ENCODE data around the gene PLIN3.
"Not testable (repeated sequence)": the region's sequence is repeated elsewhere in the genome, so short reads cannot be mapped to it uniquely, and the experiment has no call there.

The PLIN3 gene

DNA sequence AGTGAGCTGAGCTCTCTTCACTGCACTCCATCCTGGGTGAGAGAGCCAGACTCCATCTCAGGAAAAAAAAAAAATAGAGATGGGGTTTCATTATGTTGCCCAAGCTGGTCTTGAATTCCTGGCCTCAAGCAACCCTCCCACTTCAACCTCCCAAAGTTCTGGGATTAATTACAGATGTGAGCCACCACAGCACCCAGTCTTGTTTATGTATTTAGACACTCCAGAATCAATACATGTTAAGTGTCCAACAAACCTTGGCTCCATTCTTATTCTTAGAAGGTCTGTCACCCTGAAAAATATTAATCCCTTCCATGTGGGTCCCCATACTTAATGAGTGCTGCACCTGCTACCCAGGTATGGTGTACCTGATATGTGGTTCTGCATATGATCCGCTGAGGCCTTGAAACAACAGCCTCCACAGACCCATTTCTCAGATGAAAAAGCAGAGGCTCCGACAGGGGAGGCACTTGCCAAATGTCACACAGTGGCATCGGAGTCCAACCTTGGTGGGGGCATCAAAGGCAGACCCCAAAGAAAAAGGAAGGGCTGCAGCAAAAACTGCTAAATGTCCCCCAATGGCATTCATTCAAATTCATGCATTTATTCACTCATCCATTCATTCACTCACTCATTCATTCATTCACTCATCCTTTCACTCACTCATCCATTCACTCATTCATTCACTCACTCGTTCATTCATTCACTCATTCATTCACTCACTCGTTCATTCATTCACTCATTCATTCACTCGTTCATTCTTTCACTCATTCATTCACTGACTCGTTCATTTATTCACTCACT lies 52.6 kb downstream of the PLIN3 start:
- no peaks in the 10 kb centered on the region for H3K9me3 Mint-ChIP-seq
- peak overlapping the region; percentile 63 for H3K27ac Mint-ChIP-seq
- peaks cover 60% of the 10 kb centered on the region for H3K4me1 Mint-ChIP-seq
- peaks cover 41% of the 10 kb centered on the region for H3K36me3 Mint-ChIP-seq
- H3K27me3 Mint-ChIP-seq: no peaks in the 10 kb centered on the region
- peak overlapping the region; percentile 70 for H3K4me3 Mint-ChIP-seq
- no peak for ATAC-seq

DNA sequence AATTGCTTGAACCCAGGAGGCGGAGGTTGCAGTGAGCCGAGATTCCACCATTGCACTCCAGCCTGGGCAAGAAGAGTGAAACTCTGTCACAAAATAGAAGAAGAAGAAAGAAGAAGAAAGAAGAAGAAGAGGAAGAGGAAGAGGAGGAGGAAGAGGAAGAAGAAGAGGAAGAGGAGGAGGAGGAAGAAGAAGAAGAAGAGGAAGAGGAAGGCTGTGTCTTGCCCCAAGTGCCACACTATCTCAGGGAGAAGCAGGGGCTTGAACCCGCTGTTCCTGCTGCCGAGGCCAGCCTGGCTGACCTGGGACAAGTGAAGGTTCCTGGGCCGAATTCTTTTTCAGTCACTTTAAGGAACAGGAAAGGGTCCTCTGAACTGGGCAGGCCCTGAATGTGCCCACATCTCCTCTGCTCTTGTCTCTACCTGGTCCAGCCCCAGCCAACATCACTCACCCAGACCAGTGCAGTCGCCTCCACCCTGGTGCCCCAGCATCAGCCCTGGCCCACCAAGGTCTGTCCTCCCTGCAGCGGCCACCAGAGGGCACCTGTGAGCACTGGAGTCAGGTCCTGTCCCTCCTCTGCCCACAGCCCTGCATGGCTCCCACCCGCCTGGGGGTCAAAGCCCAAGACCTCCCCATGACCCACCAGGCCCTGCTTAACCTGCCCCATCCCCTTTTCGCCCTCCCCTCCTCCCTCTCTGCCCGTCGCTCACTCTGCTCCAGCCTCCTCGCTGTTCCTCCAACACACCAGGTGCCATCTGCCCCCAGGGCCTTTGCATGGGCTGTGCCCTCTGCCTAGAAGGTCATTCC lies 55.9 kb downstream of the PLIN3 start:
- H3K27ac Mint-ChIP-seq: peak overlapping the region; percentile 82
- no peaks in the 10 kb centered on the region for H3K27me3 Mint-ChIP-seq
- peak overlapping the region; percentile 54 for H3K4me3 Mint-ChIP-seq
- H3K4me1 Mint-ChIP-seq: peaks cover 61% of the 10 kb centered on the region
- H3K36me3 Mint-ChIP-seq: peaks cover 17% of the 10 kb centered on the region
- ATAC-seq: peak; percentile 82
- no peaks in the 10 kb centered on the region for H3K9me3 Mint-ChIP-seq

DNA sequence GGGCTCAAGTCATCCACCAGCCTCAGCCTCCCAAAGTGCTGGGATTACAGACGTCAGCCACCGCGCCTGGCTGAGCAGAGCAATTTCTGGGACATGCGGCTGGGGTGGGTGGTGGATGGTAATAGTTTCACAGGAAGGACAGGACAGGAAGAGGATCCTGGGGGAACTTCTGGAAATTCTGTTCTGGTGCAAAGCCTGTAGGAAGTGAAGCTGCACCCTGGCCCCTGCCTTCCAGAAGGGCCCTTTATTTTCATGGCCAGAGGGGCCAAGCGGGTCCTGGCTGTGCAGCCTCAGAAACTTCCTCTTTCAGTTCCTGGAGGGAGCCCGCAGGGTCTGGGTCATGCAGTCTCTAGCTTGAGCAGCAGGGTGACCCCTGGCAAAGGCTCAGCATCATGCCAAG lies 60.3 kb downstream of the PLIN3 start:
- no peaks in the 10 kb centered on the region for H3K27me3 Mint-ChIP-seq
- no peaks in the 10 kb centered on the region for H3K9me3 Mint-ChIP-seq
- no peaks in the 10 kb centered on the region for H3K36me3 Mint-ChIP-seq
- no peak overlapping the region for H3K27ac Mint-ChIP-seq
- H3K4me1 Mint-ChIP-seq: peaks cover 31% of the 10 kb centered on the region
- no peak overlapping the region for H3K4me3 Mint-ChIP-seq
- peak; percentile 54 for ATAC-seq

DNA sequence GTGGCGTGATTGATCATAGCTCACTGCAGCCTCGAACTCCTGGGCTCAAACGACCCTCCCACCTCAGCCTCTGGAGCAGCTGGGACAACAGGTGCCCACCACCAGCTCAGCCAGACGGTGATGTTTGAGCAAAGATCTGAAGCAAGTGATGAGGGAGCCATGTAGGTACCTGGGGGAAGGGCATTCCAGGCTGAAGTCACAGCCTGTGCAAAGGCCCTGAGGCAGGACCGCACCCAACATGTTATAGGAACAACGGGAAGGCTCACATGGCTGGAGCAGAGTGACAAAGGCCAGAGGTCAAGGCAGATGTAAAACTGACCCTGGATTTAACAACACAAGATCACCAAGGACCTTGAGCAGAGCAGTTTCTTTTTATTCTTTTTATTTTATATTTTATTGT lies 61.1 kb downstream of the PLIN3 start:
- H3K27ac Mint-ChIP-seq: no peak overlapping the region
- H3K9me3 Mint-ChIP-seq: no peaks in the 10 kb centered on the region
- H3K4me1 Mint-ChIP-seq: peaks cover 23% of the 10 kb centered on the region
- H3K27me3 Mint-ChIP-seq: no peaks in the 10 kb centered on the region
- no peaks in the 10 kb centered on the region for H3K36me3 Mint-ChIP-seq
- ATAC-seq: no peak
- no peak overlapping the region for H3K4me3 Mint-ChIP-seq

DNA sequence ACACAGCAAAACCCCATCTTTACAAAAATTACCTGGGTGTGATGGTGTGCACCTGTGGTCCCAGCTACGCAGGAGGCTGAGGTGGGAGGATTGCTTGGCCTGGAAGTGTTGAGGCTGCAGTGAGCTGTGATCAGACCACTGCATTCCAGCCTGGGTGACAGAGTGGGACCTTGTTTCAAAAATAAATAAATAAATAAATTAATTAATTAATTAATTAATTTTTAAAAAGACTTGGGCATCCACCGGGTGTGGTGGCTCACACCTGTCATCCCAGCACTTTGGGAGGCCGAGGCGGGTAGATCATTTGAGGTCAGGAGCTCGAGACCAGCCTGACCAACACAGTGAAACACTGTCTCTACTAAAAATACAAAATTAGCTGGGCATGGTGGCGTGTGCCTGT lies 62.3 kb downstream of the PLIN3 start:
- H3K4me3 Mint-ChIP-seq, H3K27me3 Mint-ChIP-seq, H3K27ac Mint-ChIP-seq, ATAC-seq, H3K9me3 Mint-ChIP-seq, H3K36me3 Mint-ChIP-seq: not testable (repeated sequence)
- peaks cover 14% of the 10 kb centered on the region for H3K4me1 Mint-ChIP-seq

DNA sequence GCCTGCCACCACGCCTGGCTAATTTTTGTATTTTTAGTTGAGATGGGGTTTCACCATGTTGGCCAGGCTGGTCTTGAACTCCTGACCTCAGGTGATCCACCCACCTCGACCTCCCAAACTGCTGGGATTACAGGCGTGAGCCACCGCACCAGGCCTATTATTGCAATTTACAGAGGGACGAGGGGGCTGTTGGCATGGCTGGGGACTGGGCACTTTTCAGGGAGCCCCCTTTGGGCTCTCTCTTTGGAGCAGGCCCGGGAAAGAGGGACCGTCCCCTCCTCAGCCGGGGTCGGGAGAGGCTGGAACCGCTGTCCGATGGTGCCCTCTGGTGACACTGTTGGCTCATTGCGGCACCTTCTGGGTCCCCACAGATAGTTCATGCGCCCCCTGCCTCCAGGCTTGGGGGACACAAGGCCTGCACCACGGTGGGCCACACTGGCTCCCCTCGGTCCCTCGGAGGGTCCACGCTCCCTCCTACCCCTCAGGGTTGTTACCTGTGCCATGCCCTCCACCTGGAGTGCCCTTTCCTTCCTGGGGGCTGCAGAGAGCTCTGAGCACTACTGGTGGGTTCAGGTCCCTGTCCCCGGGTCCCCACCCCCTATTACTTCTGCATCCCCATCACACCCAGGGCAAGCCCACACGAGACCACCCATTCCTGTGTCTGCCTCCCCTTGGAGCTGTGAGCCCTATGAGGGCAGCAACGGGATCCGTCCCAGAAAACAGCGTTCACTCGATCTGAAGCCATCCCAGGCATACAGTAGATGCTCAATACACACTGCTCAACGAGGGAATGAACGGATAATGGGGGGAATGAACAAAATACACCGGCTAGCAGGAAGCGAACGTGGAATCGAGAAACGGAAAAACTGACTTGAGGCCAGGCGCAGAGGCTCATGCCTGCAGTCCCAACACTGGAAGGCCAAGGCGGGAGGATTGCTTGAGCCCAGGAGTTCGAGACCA lies 63.5 kb downstream of the PLIN3 start:
- no peak overlapping the region for H3K27ac Mint-ChIP-seq
- H3K27me3 Mint-ChIP-seq: no peaks in the 10 kb centered on the region
- H3K4me3 Mint-ChIP-seq: peak overlapping the region; percentile 2
- H3K4me1 Mint-ChIP-seq: peaks cover 7% of the 10 kb centered on the region
- peak; percentile 72 for ATAC-seq
- peaks cover 8% of the 10 kb centered on the region for H3K36me3 Mint-ChIP-seq
- no peaks in the 10 kb centered on the region for H3K9me3 Mint-ChIP-seq

DNA sequence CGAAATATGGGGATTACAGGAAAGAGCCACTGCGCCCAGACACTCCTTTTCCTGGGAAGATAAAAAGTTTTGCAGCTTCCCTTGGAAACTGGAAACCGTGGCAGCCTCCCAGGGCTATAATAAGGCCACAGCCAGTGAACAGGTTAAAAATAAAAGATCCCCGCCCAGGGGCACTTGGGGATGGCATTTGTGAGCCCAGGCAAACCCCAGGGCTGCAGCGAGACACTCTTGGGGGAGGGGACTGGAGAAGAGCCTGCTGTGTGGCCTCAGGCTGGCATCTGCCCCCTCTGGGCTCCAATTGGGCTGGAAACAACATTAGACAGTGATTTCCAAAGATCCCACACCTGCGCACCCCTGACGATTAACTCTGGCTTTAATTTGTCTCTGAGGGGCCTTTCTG lies 64.8 kb downstream of the PLIN3 start:
- H3K9me3 Mint-ChIP-seq: no peaks in the 10 kb centered on the region
- peaks cover 7% of the 10 kb centered on the region for H3K4me1 Mint-ChIP-seq
- peaks cover 21% of the 10 kb centered on the region for H3K36me3 Mint-ChIP-seq
- H3K27me3 Mint-ChIP-seq: no peaks in the 10 kb centered on the region
- H3K4me3 Mint-ChIP-seq: no peak overlapping the region
- H3K27ac Mint-ChIP-seq: no peak overlapping the region
- no peak for ATAC-seq

DNA sequence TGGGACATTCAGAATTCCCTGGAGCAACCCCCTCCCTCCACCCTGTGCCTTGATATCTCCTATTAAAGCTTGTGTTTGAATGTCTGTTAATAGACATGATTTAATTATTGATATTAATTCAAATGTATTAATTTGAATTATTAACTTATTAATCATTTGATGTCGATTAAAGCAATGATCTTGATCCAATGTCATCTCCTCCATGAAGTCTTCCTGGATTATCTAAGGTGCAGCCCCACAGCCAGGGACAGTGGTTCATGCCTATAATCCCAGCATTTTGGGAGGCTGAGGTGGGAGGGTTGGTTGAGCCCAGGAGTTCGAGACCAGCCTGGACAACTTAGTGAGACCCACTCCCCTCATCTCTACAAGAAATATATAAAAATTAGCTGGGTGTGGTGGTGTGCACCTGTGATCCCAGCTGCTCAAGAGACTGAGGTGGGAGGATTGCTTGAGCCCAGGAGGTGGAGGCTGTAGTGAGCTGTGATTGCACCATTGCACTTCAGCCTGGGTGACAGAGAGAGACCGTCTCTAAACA lies 66.3 kb downstream of the PLIN3 start:
- H3K36me3 Mint-ChIP-seq: peaks cover 31% of the 10 kb centered on the region
- ATAC-seq: no peak
- H3K4me1 Mint-ChIP-seq: peaks cover 8% of the 10 kb centered on the region
- no peaks in the 10 kb centered on the region for H3K9me3 Mint-ChIP-seq
- no peaks in the 10 kb centered on the region for H3K27me3 Mint-ChIP-seq
- H3K27ac Mint-ChIP-seq: no peak overlapping the region
- H3K4me3 Mint-ChIP-seq: no peak overlapping the region

DNA sequence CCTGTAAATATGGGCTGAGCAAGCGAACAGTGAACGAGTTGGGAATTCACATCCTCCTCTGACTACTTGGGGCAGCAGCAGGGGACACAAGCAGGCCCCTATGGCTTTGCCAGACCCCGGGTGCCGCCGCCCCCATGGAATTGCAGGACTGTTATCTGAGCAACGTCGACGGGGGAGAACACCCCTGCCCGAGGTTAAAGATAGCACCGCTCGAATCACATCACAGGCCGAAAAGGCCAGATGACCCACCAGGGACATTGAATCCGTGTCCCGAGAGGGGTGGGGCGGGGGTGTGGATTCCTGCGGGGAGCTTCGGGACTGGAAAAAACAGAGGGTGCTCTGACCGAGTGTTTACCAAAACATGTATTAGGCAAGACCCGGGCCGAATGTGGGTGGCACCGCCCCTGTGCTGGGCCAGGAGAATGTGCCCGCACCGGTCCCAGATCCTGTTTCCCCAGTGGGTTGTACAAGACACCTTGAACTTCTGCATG lies 66.8 kb downstream of the PLIN3 start:
- Mint-ChIP-seq H3K36me3 (peaks cover 31% of the 10 kb centered on the region), H3K9me3 (no peaks in the 10 kb centered on the region), H3K27me3 (no peaks in the 10 kb centered on the region), H3K27ac (no peak overlapping the region), H3K4me1 (peaks cover 9% of the 10 kb centered on the region), H3K4me3 (no peak overlapping the region)
- ATAC-seq: no peak

DNA sequence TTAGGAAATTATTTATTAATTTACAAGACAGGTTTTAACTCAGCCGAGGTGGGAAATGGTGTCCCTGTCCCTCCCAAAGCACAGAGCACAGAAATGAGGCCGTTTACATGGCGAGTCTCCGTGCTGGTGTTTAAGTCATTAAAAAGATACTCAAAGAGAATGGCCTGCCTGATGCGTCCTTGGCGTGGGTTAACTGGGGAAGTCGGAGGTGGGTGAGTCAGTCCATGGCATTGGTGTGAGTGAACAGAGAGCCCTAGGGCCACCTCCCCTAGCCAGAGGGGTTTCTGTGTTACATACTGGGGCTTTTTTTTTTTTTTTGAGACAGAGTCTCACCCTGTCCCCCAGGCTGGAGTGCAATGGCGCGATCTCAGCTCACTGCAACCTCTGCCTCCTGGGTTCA lies 72.1 kb downstream of the PLIN3 start:
- Mint-ChIP-seq H3K4me3 (no peak overlapping the region), H3K9me3 (no peaks in the 10 kb centered on the region), H3K27me3 (no peaks in the 10 kb centered on the region), H3K36me3 (peaks cover 41% of the 10 kb centered on the region), H3K4me1 (peaks cover 45% of the 10 kb centered on the region), H3K27ac (no peak overlapping the region)
- ATAC-seq: no peak

DNA sequence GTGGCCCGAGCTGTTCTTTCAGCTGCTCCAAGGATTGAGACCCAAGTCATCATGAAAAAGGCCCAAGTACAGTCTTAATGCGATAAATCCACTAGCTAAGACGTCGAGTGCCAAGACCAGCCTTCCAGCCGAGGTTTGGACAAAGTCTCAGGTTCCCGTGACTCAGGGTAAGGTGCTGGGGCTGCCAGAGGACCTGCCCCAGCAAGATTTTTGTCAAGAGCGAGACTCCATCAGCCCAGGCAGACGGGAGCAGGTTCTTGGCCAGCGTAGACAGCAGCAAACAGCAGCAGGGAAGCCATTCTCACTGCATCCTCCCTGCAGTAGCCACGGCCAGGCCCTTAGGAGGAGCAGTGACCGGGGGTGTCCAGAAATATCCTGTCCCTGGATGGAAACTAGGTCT lies 72.5 kb downstream of the PLIN3 start:
- Mint-ChIP-seq H3K4me3 (no peak overlapping the region), H3K9me3 (no peaks in the 10 kb centered on the region), H3K27me3 (no peaks in the 10 kb centered on the region), H3K36me3 (peaks cover 41% of the 10 kb centered on the region), H3K4me1 (peaks cover 45% of the 10 kb centered on the region), H3K27ac (no peak overlapping the region)
- no peak for ATAC-seq

DNA sequence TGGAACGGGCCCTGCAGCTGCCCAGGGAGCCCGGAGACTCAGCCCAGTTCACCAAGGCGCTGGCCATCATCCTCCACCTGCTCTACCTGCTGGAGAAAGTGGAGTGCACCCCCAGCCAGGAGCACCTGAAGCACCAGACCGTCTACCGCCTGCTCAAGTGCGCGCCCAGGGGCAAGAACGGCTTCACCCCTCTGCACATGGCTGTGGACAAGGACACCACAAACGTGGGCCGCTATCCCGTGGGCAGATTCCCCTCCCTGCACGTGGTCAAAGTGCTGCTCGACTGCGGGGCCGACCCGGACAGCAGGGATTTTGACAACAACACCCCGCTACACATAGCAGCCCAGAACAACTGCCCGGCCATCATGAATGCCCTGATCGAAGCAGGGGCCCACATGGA lies 74.2 kb downstream of the PLIN3 start:
- ATAC-seq, H3K27me3 Mint-ChIP-seq, H3K9me3 Mint-ChIP-seq: not testable (repeated sequence)
- Mint-ChIP-seq H3K36me3 (peaks cover 26% of the 10 kb centered on the region), H3K27ac (peak overlapping the region; percentile 85), H3K4me1 (peaks cover 45% of the 10 kb centered on the region), H3K4me3 (peak overlapping the region; percentile 72)

DNA sequence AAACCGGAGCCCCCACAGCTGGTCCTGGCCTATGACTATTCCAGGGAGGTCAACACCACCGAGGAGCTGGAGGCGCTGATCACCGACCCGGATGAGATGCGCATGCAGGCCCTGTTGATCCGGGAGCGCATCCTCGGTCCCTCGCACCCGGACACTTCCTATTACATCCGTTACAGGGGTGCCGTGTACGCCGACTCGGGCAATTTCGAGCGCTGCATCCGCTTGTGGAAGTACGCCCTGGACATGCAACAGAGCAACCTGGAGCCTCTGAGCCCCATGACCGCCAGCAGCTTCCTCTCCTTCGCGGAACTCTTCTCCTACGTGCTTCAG lies 74.6 kb downstream of the PLIN3 start:
- Mint-ChIP-seq H3K27ac (peak overlapping the region; percentile 85), H3K4me3 (peak overlapping the region; percentile 72), H3K36me3 (peaks cover 21% of the 10 kb centered on the region), H3K4me1 (peaks cover 45% of the 10 kb centered on the region)
- H3K9me3 Mint-ChIP-seq, ATAC-seq, H3K27me3 Mint-ChIP-seq: not testable (repeated sequence)

DNA sequence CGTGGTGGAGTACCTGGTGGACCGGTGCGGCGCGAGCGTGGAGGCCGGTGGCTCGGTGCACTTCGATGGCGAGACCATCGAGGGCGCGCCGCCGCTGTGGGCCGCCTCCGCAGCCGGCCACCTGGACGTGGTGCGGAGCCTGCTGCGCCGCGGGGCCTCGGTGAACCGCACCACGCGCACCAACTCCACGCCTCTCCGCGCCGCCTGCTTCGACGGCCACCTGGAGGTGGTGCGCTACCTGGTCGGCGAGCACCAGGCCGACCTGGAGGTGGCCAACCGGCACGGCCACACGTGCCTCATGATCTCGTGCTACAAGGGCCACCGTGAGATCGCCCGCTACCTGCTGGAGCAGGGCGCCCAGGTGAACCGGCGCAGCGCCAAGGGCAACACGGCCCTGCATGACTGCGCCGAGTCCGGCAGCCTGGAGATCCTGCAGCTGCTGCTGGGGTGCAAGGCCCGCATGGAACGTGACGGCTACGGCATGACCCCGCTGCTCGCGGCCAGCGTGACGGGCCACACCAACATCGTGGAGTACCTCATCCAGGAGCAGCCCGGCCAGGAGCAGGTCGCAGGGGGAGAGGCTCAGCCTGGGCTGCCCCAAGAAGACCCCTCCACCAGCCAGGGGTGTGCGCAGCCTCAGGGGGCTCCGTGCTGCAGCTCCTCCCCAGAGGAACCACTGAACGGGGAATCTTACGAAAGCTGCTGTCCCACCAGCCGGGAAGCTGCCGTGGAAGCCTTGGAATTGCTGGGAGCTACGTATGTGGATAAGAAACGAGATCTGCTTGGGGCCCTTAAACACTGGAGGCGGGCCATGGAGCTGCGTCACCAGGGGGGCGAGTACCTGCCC lies 75.2 kb downstream of the PLIN3 start:
- H3K4me3 Mint-ChIP-seq: peak overlapping the region; percentile 72
- not testable (repeated sequence) for H3K9me3 Mint-ChIP-seq, H3K27me3 Mint-ChIP-seq, ATAC-seq
- peaks cover 45% of the 10 kb centered on the region for H3K4me1 Mint-ChIP-seq
- H3K36me3 Mint-ChIP-seq: peaks cover 19% of the 10 kb centered on the region
- H3K27ac Mint-ChIP-seq: peak overlapping the region; percentile 85

Data from stimulated activated memory B cell treated with anti-CD40 and anti-IgM and Interleukin-4, amounts not matched to agents 10 μg/mL and 1 μg/mL and 100 μg/mL, for 72 hours (primary cell).